H1 (cell line): ENCODE data around the gene OSBPL3. TPM values are rescaled to one million over a fixed set of nuclear protein-coding genes. Genes with fewer than 3 reads are reported as not detected.

Source experiments
- ATF2 ChIP-seq: IDR thresholded peaks from 2 replicates; pipeline ENCODE4 v1.6.1; 2012; ENCODE audit warnings: low read length, inconsistent platforms
- CBX8 ChIP-seq: fragments of 300-800, 300-1000 bp; sonication (generic); IDR thresholded peaks from 2 replicates; pipeline ENCODE4 v1.7.1; 2016; ENCODE audit warnings: low read depth, low read length, borderline replicate concordance
- CREB1 ChIP-seq: IDR thresholded peaks from 2 replicates; pipeline ENCODE4 v1.6.1; 2012; ENCODE audit warnings: inconsistent platforms
- NRF1 ChIP-seq: IDR thresholded peaks from 2 replicates; pipeline ENCODE4 v1.6.1; 2011; ENCODE audit warnings: mild to moderate bottlenecking, low read depth, low read length, improper control_type of control experiment
- polyA plus RNA-seq, 7 experiments: library from polyadenylated mRNA; depleted of rRNA in 3 of 7; stranded (reverse) in 5 of 7; unstranded in 2 of 7; fragments of >200 nt in 5 of 7; fragments of 200-250 nt in 2 of 7; gene quantifications; 1 replicate in 5 of 7; 2 replicates in 1 of 7; 4 replicates in 1 of 7; pipeline versions ENCODE4 v1.2.1 to v1.2.3, GENCODE V29; 2011 to 2013; ENCODE audit warnings: missing spikeins in 2 of 7, mixed read lengths in 2 of 7
- total RNA-seq: library from RNA; stranded (reverse); fragmentation: NEBNext Ultra II Directional; extraction: Animal tissue kit (Norgen Biotek cat#: 25700); gene quantifications from 2 replicates; pipeline ENCODE4 v1.2.1, GENCODE V29; 2021

Gene OSBPL3
- total and polyA plus RNA-seq, 2 of the 8 experiments (the other 6 are each of a cell fraction or from before 2014, with no cell fraction given) = 2.8 to 13.9 TPM

- no peak for TF ChIP-seq ATF2
- TF ChIP-seq NRF1 = no peak
- no peak for TF ChIP-seq CBX8
- no peak for TF ChIP-seq CREB1
These were observed 121.6 kb downstream of the OSBPL3 start (continued) for GRCh38 chr7:24858108-24858977.
